Measurements from ENCODE around the gene WWOX.

WWOX gene

GRCh38 chr16:78105517-78105916, 6.1 kb downstream of the WWOX start:
- no peak for DNase-seq

GRCh38 chr16:78106686-78107085, 7.2 kb downstream of the WWOX start:
- DNase-seq = no peak
- ATAC-seq = no peak

More at GRCh38 chr16:78105517-78105916, 6.1 kb downstream of the WWOX start:
- ATAC-seq = no peak

GRCh38 chr16:78108451-78108850, 9.0 kb downstream of the WWOX start:
- ATAC-seq (no peak), DNase-seq (no peak)

GRCh38 chr16:78113258-78113657, 13.8 kb downstream of the WWOX start:
- DNase-seq = no peak
- ATAC-seq = no peak

GRCh38 chr16:78115659-78116058, 16.2 kb downstream of the WWOX start:
- DNase-seq = no peak
- no peak for ATAC-seq

- DNase-seq = no peak
- no peak for ATAC-seq
Measured at GRCh38 chr16:78116946-78117345, 17.5 kb downstream of the WWOX start.

- no peak for ATAC-seq
- DNase-seq = no peak
Measured at GRCh38 chr16:78117391-78117790, 17.9 kb downstream of the WWOX start.

GRCh38 chr16:78118469-78119025, 19.1 kb downstream of the WWOX start:
- DNase-seq (no peak), ATAC-seq (no peak)

- ATAC-seq (no peak), DNase-seq (no peak)
Measured at GRCh38 chr16:78122774-78123315, 23.4 kb downstream of the WWOX start.

- DNase-seq = no peak
- no peak for ATAC-seq
Measured at GRCh38 chr16:78125112-78125844, 25.8 kb downstream of the WWOX start.

GRCh38 chr16:78126662-78127061, 27.2 kb downstream of the WWOX start:
- DNase-seq (no peak), ATAC-seq (no peak)

- DNase-seq (no peak), ATAC-seq (no peak)
Measured at GRCh38 chr16:78127130-78127529, 27.7 kb downstream of the WWOX start.

- DNase-seq (no peak), ATAC-seq (no peak)
Measured at GRCh38 chr16:78128913-78129312, 29.5 kb downstream of the WWOX start.

- DNase-seq = no peak
- ATAC-seq = no peak
Measured at GRCh38 chr16:78129349-78129748, 29.9 kb downstream of the WWOX start.

GRCh38 chr16:78130083-78130608, 30.7 kb downstream of the WWOX start:
- no peak for ATAC-seq
- no peak for DNase-seq

- no peak for DNase-seq
Measured at GRCh38 chr16:78130950-78131349, 31.5 kb downstream of the WWOX start.

GRCh38 chr16:78133919-78134318, 34.5 kb downstream of the WWOX start:
- DNase-seq (no peak), ATAC-seq (no peak)

More at GRCh38 chr16:78130950-78131349, 31.5 kb downstream of the WWOX start:
- no peak for ATAC-seq

GRCh38 chr16:78134944-78135619, 35.6 kb downstream of the WWOX start:
- ATAC-seq (no peak), DNase-seq (no peak)

GRCh38 chr16:78137179-78137578, 37.7 kb downstream of the WWOX start:
- ATAC-seq = no peak
- no peak for DNase-seq

GRCh38 chr16:78137782-78138616, 38.5 kb downstream of the WWOX start:
- DNase-seq (no peak), ATAC-seq (no peak)

- no peak for ATAC-seq
- DNase-seq = no peak
Measured at GRCh38 chr16:78140818-78141466, 41.5 kb downstream of the WWOX start.

- ATAC-seq (no peak), DNase-seq (no peak)
Measured at GRCh38 chr16:78142788-78143187, 43.3 kb downstream of the WWOX start.

All from stimulated activated naive CD8-positive, alpha-beta T cell treated with anti-CD3 and anti-CD28 coated beads, Interleukin-15, Interleukin-2, amounts not matched to agents 100 U/mL and 50 U/mL, for 24 hours (primary cell).